Thyroid gland (tissue), 4 donors: Measurements from ENCODE around the gene LTBP3. TPM values are rescaled to one million over a fixed set of nuclear protein-coding genes. Genes with fewer than 3 reads are reported as not detected.

Experiments
- DNase-seq, 2 donors: peaks; one replicate each; pipeline ENCODE4 v3.0.0-alpha.2; 2019
- H3K27ac ChIP-seq, 3 donors: fragments of 200-600 bp; sonication (generic); 1 replicate in 2 of 3; 2 replicates in 1 of 3; pipeline ENCODE4 v1.5.1; 2016 to 2019; ENCODE audit warnings: mild to moderate bottlenecking in 1 of 3, moderate library complexity in 1 of 3
- H3K27me3 ChIP-seq: fragments of 200-600 bp; sonication (generic); one replicate; pipeline ENCODE4 v1.5.1; 2019
- H3K36me3 ChIP-seq, 2 donors: fragments of 200-600 bp; sonication (generic); one replicate each; pipeline ENCODE4 v1.5.1; 2016 to 2019
- H3K4me1 ChIP-seq, 2 donors: fragments of 200-600 bp; sonication (generic); one replicate each; pipeline ENCODE4 v1.5.1; 2017 to 2019
- H3K4me3 ChIP-seq, 3 donors: fragments of 200-600 bp; sonication (generic); replicated peaks in 1 of 3; 1 replicate in 2 of 3; 2 replicates in 1 of 3; pipeline ENCODE4 v1.5.1; 2016; ENCODE audit warnings: mild to moderate bottlenecking in 1 of 3
- H3K9me3 ChIP-seq: fragments of 200-600 bp; sonication (generic); one replicate; pipeline ENCODE4 v1.5.1; 2017
- CTCF ChIP-seq, 6 experiments: fragments of 200-600 bp in 3 of 6; fragments of 450-650 bp in 3 of 6; sonication (generic) in 3 of 6; IDR thresholded peaks; one replicate each; pipeline ENCODE4 v1.5.1; 2016 to 2019; ENCODE audit warnings: antibody characterized with exemption in 6 of 6, mild to moderate bottlenecking in 2 of 6, inconsistent platforms in 1 of 6, moderate library complexity in 1 of 6
- POLR2A ChIP-seq, 2 donors: fragments of 450-650 bp; IDR thresholded peaks; one replicate each; pipeline ENCODE4 v1.6.1; 2017; ENCODE audit warnings: antibody characterized with exemption in 2 of 2, mild to moderate bottlenecking in 2 of 2, moderate library complexity in 1 of 2
- WGBS, 2 donors: methylation state at CpG; one replicate each; pipeline ENCODE4 v1.1.5; 2017; 5-methylcytosine and 5-hydroxymethylcytosine counted together
- intact Hi-C: fragments of 100-400 bp; cut with DNase I; formaldehyde crosslinking; loops from one replicate; pipeline ENCODE4 v1.15.1; 2023
- total RNA-seq, 4 donors: library from RNA; depleted of rRNA; stranded (reverse); fragments of >200 nt; gene quantifications; one replicate each; pipeline ENCODE4 v1.2.3, GENCODE V29; 2016

The LTBP3 gene
- total RNA-seq, 4 donors from 2014 or later: 195 to 277 (median 222) TPM

GRCh38 chr11:65501186-65501471 is 57.0 kb downstream of the LTBP3 start:
- Histone ChIP-seq H3K27ac (peak overlapping the region; percentile 99 to 100 (median 100)), H3K9me3 (no peaks in the 10 kb centered on the region), H3K36me3 (peaks cover 57 to 61% of the 10 kb centered on the region in 2 donors), H3K4me1 (peaks cover 14 to 17% of the 10 kb centered on the region in 2 donors), H3K27me3 (no peaks in the 10 kb centered on the region), H3K4me3 (peak overlapping the region; percentile 44 to 82 (median 76))
- intact Hi-C loops: no loop called here
- no peak for TF ChIP-seq POLR2A (IDR thresholded peaks at IDR 0.05)
- no peak for TF ChIP-seq CTCF (IDR thresholded peaks at IDR 0.05)
- 0% methylated on average over 2 of the region's 2 CpGs for WGBS, 2 donors
- no peak for DNase-seq

GRCh38 chr11:65500387-65501185 is 57.6 kb downstream of the LTBP3 start:
- intact Hi-C loops: no loop called here
- TF ChIP-seq CTCF (IDR thresholded peaks at IDR 0.05): no peak
- TF ChIP-seq POLR2A (IDR thresholded peaks at IDR 0.05): peak in 1 of 2 donors; percentile 81
- no peak for DNase-seq
- H3K36me3 ChIP-seq: peaks cover 52 to 55% of the 10 kb centered on the region in 2 donors
- 0% methylated on average over 20 of the region's 20 CpGs for WGBS, 2 donors
- no peaks in the 10 kb centered on the region for H3K9me3 ChIP-seq
- peak overlapping the region; percentile 44 to 82 (median 76) for H3K4me3 ChIP-seq
- peak overlapping the region; percentile 99 to 100 (median 100) for H3K27ac ChIP-seq
- peaks cover 15 to 17% of the 10 kb centered on the region in 2 donors for H3K4me1 ChIP-seq
- H3K27me3 ChIP-seq: no peaks in the 10 kb centered on the region

GRCh38 chr11:65499713-65500386 is 58.3 kb downstream of the LTBP3 start:
- Histone ChIP-seq H3K4me1 (peaks cover 21 to 23% of the 10 kb centered on the region in 2 donors), H3K4me3 (peak overlapping the region; percentile 49 to 82 (median 76)), H3K27me3 (no peaks in the 10 kb centered on the region), H3K9me3 (no peaks in the 10 kb centered on the region), H3K36me3 (peaks cover 44 to 48% of the 10 kb centered on the region in 2 donors), H3K27ac (peak overlapping the region; percentile 99 to 100 (median 100))
- 0% methylated on average over 3 of the region's 3 CpGs for WGBS, 2 donors
- TF ChIP-seq POLR2A (IDR thresholded peaks at IDR 0.05) (no peak), CTCF (IDR thresholded peaks at IDR 0.05) (no peak)
- no peak for DNase-seq
- intact Hi-C loops: no loop called here

GRCh38 chr11:65498977-65499712 is 59.0 kb downstream of the LTBP3 start, which contains the start of gene MALAT1:
TSS of gene MALAT1 (plus strand) at chr11:65499045.
- peak within 1 kb of the TSS; percentile 66 to 82 (median 76) for H3K4me3 ChIP-seq
- no peaks in the 10 kb centered on the region for H3K27me3 ChIP-seq
- intact Hi-C loops: no loop called here
- WGBS, 2 donors: 0 to 1% methylated on average over 24 of the region's 24 CpGs
- DNase-seq: peak; percentile 91 to 94
- H3K27ac ChIP-seq: peak within 1 kb of the TSS; percentile 99 to 100 (median 100)
- TF ChIP-seq CTCF (IDR thresholded peaks at IDR 0.05) (no peak), POLR2A (IDR thresholded peaks at IDR 0.05) (peak; percentile 100)
- no peaks in the 10 kb centered on the region for H3K9me3 ChIP-seq
- peaks cover 37 to 41% of the 10 kb centered on the region in 2 donors for H3K36me3 ChIP-seq
- peaks cover 28 to 30% of the 10 kb centered on the region in 2 donors for H3K4me1 ChIP-seq
